CD14-positive monocyte (primary cell): ENCODE results near the gene MUTYH. TPM values are rescaled to one million over a fixed set of nuclear protein-coding genes. Genes with fewer than 3 reads are reported as not detected.
A peak's percentile ranks its signal among the peaks of the same experiment; 100 is the strongest.

ENCODE experiments used
- DNase-seq, 3 donors: peaks; one replicate each; pipeline ENCODE4 v3.0.0-alpha.2; 2011 to 2022
- H2AFZ ChIP-seq: 2 replicates; pipeline ENCODE4 v1.6.0; 2012; ENCODE audit warnings: mild to moderate bottlenecking, low read depth, low read length, inconsistent platforms; ENCODE audit not compliant: insufficient read depth, poor library complexity, severe bottlenecking
- H3K27ac ChIP-seq, 2 donors: 1 replicate in 1 of 2; 2 replicates in 1 of 2; pipeline ENCODE4 v1.5.1; 2012 to 2013; ENCODE audit warnings: low read length in 2 of 2, control low read depth in 1 of 2, inconsistent platforms in 1 of 2, low read depth in 1 of 2, mild to moderate bottlenecking in 1 of 2
- H3K27me3 ChIP-seq, 2 donors: one replicate each; pipeline versions ENCODE4 v1.6.0 to v1.6.1; 2011 to 2013; ENCODE audit warnings: low read length in 2 of 2; ENCODE audit not compliant: control insufficient read depth in 2 of 2, insufficient read depth in 2 of 2
- H3K36me3 ChIP-seq, 2 donors: replicated peaks in 1 of 2; 1 replicate in 1 of 2; 2 replicates in 1 of 2; pipeline versions ENCODE4 v1.5.1 to v1.6.1; 2012 to 2013; ENCODE audit warnings: low read length in 2 of 2, control low read depth in 1 of 2, inconsistent platforms in 1 of 2, mild to moderate bottlenecking in 1 of 2; ENCODE audit not compliant: insufficient read depth in 2 of 2, control insufficient read depth in 1 of 2
- H3K4me1 ChIP-seq, 2 donors: 1 replicate in 1 of 2; 2 replicates in 1 of 2; pipeline versions ENCODE4 v1.5.1 to v1.6.1; 2012 to 2013; ENCODE audit warnings: low read length in 2 of 2, control low read depth in 1 of 2, inconsistent platforms in 1 of 2, mild to moderate bottlenecking in 1 of 2, moderate library complexity in 1 of 2; ENCODE audit not compliant: insufficient read depth in 2 of 2, control insufficient read depth in 1 of 2
- H3K4me2 ChIP-seq: replicated peaks from 2 replicates; pipeline ENCODE3; 2012; ENCODE audit warnings: low read length, moderate library complexity, mild to moderate bottlenecking; ENCODE audit not compliant: poor library complexity, severe bottlenecking; ENCODE audit errors: extremely low read depth
- H3K4me3 ChIP-seq, 3 experiments: fragments of 200-600 bp in 1 of 3; sonication (generic) in 1 of 3; replicated peaks in 1 of 3; 1 replicate in 2 of 3; 2 replicates in 1 of 3; pipeline ENCODE4 v1.5.1; 2011 to 2013; ENCODE audit warnings: low read length in 3 of 3, mild to moderate bottlenecking in 3 of 3, control low read depth in 2 of 3, low read depth in 2 of 3, inconsistent platforms in 1 of 3, moderate library complexity in 1 of 3
- H3K79me2 ChIP-seq: 2 replicates; pipeline ENCODE4 v1.6.0; 2012; ENCODE audit warnings: mild to moderate bottlenecking, control low read depth, inconsistent platforms, low read length, moderate library complexity; ENCODE audit not compliant: insufficient read depth
- H3K9ac ChIP-seq: 2 replicates; pipeline ENCODE4 v1.6.0; 2017; ENCODE audit warnings: low read length, mild to moderate bottlenecking; ENCODE audit not compliant: insufficient read depth, poor library complexity, severe bottlenecking
- H3K9me3 ChIP-seq, 2 donors: replicated peaks in 1 of 2; 1 replicate in 1 of 2; 2 replicates in 1 of 2; pipeline versions ENCODE4 v1.5.1 to v1.6.1; 2012 to 2013; ENCODE audit warnings: low read length in 2 of 2, control low read depth in 1 of 2; ENCODE audit not compliant: control insufficient read depth in 1 of 2, insufficient read depth in 1 of 2
- H4K20me1 ChIP-seq: 2 replicates; pipeline ENCODE4 v1.6.0; 2012; ENCODE audit warnings: mild to moderate bottlenecking, low read length, control low read depth, moderate library complexity; ENCODE audit not compliant: insufficient read depth
- H3K27ac Mint-ChIP-seq, 7 donors: one replicate each; pipeline ENCODE4 v1.8.0; 2020; ENCODE audit warnings: mild to moderate bottlenecking in 7 of 7, mixed read lengths in 7 of 7, moderate library complexity in 6 of 7, inconsistent platforms in 2 of 7
- H3K27me3 Mint-ChIP-seq, 3 donors: one replicate each; pipeline ENCODE4 v1.8.0; 2021 to 2022; ENCODE audit warnings: low read depth in 3 of 3, mild to moderate bottlenecking in 3 of 3, mixed read lengths in 3 of 3, moderate library complexity in 3 of 3, inconsistent platforms in 1 of 3
- H3K36me3 Mint-ChIP-seq, 2 donors: one replicate each; pipeline ENCODE4 v1.8.0; 2020; ENCODE audit warnings: mixed read lengths in 2 of 2, inconsistent platforms in 1 of 2, mild to moderate bottlenecking in 1 of 2
- H3K4me1 Mint-ChIP-seq: one replicate; pipeline ENCODE4 v1.8.0; 2020; ENCODE audit warnings: mild to moderate bottlenecking, mixed read lengths
- H3K4me3 Mint-ChIP-seq, 2 donors: one replicate each; pipeline ENCODE4 v1.8.0; 2020; ENCODE audit warnings: mild to moderate bottlenecking in 2 of 2, mixed read lengths in 2 of 2, moderate library complexity in 1 of 2
- H3K9me3 Mint-ChIP-seq, 7 donors: one replicate each; pipeline ENCODE4 v1.8.0; 2020 to 2022; ENCODE audit warnings: mixed read lengths in 7 of 7, mild to moderate bottlenecking in 6 of 7, moderate library complexity in 6 of 7, inconsistent platforms in 2 of 7
- CTCF ChIP-seq: fragments of 200-600 bp; IDR thresholded peaks from one replicate; pipeline ENCODE4 v1.8.0; 2022; ENCODE audit warnings: antibody characterized with exemption, mild to moderate bottlenecking
- WGBS: methylation state at CpG from one replicate; pipeline ENCODE4 v1.1.5; 2013; ENCODE audit warnings: missing lambda C conversion rate; ENCODE audit not compliant: insufficient coverage; 5-methylcytosine and 5-hydroxymethylcytosine counted together
- intact Hi-C, 2 donors: fragments of 100-400 bp; cut with micrococcal nuclease; formaldehyde crosslinking; loops; one replicate each; pipeline versions ENCODE4 v1.15.0 to v1.15.1; 2023
- polyA minus RNA-seq: library from RNA; depleted of rRNA, polyadenylated mRNA; stranded (reverse); fragments of >200 nt; gene quantifications from 2 replicates; pipeline ENCODE4 v1.2.3, GENCODE V29; 2012
- polyA plus RNA-seq, 3 donors: library from polyadenylated mRNA; depleted of rRNA in 1 of 3; unstranded in 2 of 3; stranded (reverse) in 1 of 3; fragments of 300-500 nt in 2 of 3; fragments of >200 nt in 1 of 3; fragmentation: Illumina TruSeq in 2 of 3; gene quantifications; 1 replicate in 2 of 3; 2 replicates in 1 of 3; pipeline ENCODE4 v1.2.3, GENCODE V29; 2012 to 2021
- total RNA-seq, 12 experiments: library from RNA in 1 of 12; stranded (reverse) in 1 of 12; fragments of 120-200 nt in 1 of 12; gene quantifications; one replicate each; pipeline ENCODE4 v1.2.4 and lab custom pipeline; 2013 to 2026; ENCODE audit warnings: mixed read lengths in 6 of 12, inconsistent platforms in 1 of 12

MUTYH gene
- 18.9 TPM for total RNA-seq (2013)
- 10 to 100 TPM in 1 of 3 donors, 1 to 10 TPM in 2; 6.7 to 22.9 (median 8.1) TPM for polyA plus RNA-seq
- polyA minus RNA-seq = 13.8 and 14.5 TPM in 2 replicates
- 0.41 to 3.1 (median 1.1) reads per million in 11 experiments for total RNA-seq (lab: John Stamatoyannopoulos, UW)

GRCh38 chr1:45339789-45340558 is at the start of gene MUTYH, which contains the start of gene TOE1:
MUTYH (minus strand) TSS chr1:45340440; CDS start chr1:45334505, 5,935 bp downstream.
TOE1 (plus strand) TSS chr1:45340170; CDS start chr1:45340253, 83 bp downstream.
- peaks cover 0 to 5% (median 0%) of the 10 kb centered on the region in 3 donors for H3K27me3 Mint-ChIP-seq
- peak; percentile 79 to 86 (median 79) for DNase-seq
- no peaks in the 10 kb centered on the region for H3K9me3 Mint-ChIP-seq
- peaks cover 15% of the 10 kb centered on the region for H4K20me1 ChIP-seq
- peak within 1 kb of the TSS; percentile 64 to 94 (median 85) for H3K4me3 ChIP-seq
- under 1% methylated on average over 69 of the region's 70 CpGs for WGBS
- no peak for TF ChIP-seq CTCF
- peak within 1 kb of the TSS; percentile 94 to 99 (median 96) for H3K27ac Mint-ChIP-seq
- H3K36me3 Mint-ChIP-seq = peaks cover 36 to 40% of the 10 kb centered on the region in 2 donors
- peaks cover 34 to 36% of the 10 kb centered on the region in 2 donors for H3K4me1 ChIP-seq
- no peaks in the 10 kb centered on the region for H3K27me3 ChIP-seq
- intact Hi-C loops = loop anchor here in 1 of 2 donors (10.0 kb wide), 1 partner anchor 235 kb away; no protein-coding TSS in a partner anchor
- no peaks in the 10 kb centered on the region for H3K9me3 ChIP-seq
- peaks cover 39% of the 10 kb centered on the region for H3K4me1 Mint-ChIP-seq
- peak within 1 kb of the TSS; percentile 99 to 100 for H3K4me3 Mint-ChIP-seq
- H3K27ac ChIP-seq = peak within 1 kb of the TSS; percentile 94 to 99
- peak within 1 kb of the TSS; percentile 91 for H3K9ac ChIP-seq
- H3K79me2 ChIP-seq = peaks cover 47% of the 10 kb centered on the region
- peaks cover 31 to 34% of the 10 kb centered on the region in 2 donors for H3K36me3 ChIP-seq
- peak within 1 kb of the TSS; percentile 81 for H3K4me2 ChIP-seq
- peak within 1 kb of the TSS; percentile 89 for H2AFZ ChIP-seq

GRCh38 chr1:45386219-45386618 is 46.0 kb upstream of the MUTYH start:
- Mint-ChIP-seq H3K27me3 (no peaks in the 10 kb centered on the region), H3K4me1 (no peaks in the 10 kb centered on the region), H3K36me3 (peaks cover 0 to 4% of the 10 kb centered on the region in 2 donors), H3K4me3 (no peak overlapping the region), H3K27ac (no peak overlapping the region), H3K9me3 (peaks cover 0 to 5% (median 0%) of the 10 kb centered on the region in 7 donors)
- 100% methylated on average over 1 of the region's 3 CpGs for WGBS
- H3K27me3 ChIP-seq = no peaks in the 10 kb centered on the region
- no peak overlapping the region for H2AFZ ChIP-seq
- no peaks in the 10 kb centered on the region for H3K4me1 ChIP-seq
- H3K9ac ChIP-seq = no peak overlapping the region
- intact Hi-C loops = no loop called here
- H3K4me3 ChIP-seq = no peak overlapping the region
- H3K9me3 ChIP-seq = no peaks in the 10 kb centered on the region
- no peak overlapping the region for H3K4me2 ChIP-seq
- TF ChIP-seq CTCF = no peak
- H3K79me2 ChIP-seq = no peaks in the 10 kb centered on the region
- H3K36me3 ChIP-seq = peaks cover 0 to 7% of the 10 kb centered on the region in 2 donors
- H4K20me1 ChIP-seq = no peaks in the 10 kb centered on the region
- no peak overlapping the region for H3K27ac ChIP-seq
- no peak for DNase-seq
